ENCODE results near the gene TBC1D8. TPM values are rescaled to one million over a fixed set of nuclear protein-coding genes. Genes with fewer than 3 reads are reported as not detected.
"Not testable (repeated sequence)": the region's sequence is repeated elsewhere in the genome, so short reads cannot be mapped to it uniquely, and the experiment has no call there.

TBC1D8 gene
- total RNA-seq, 1 donor from 2014 or later, result 45.0 TPM

GRCh38 chr2:101175991-101176390, 24.8 kb upstream of the TBC1D8 start:
- no peak for DNase-seq
- Histone ChIP-seq H3K36me3 (no peaks in the 10 kb centered on the region), H3K27ac (replicated peaks) (no peak overlapping the region), H3K4me3 (no peak overlapping the region), H3K4me1 (no peaks in the 10 kb centered on the region), H3K9me3 (replicated peaks) (peaks cover 14% of the 10 kb centered on the region), H3K27me3 (ENCODE audit: low read depth) (no peaks in the 10 kb centered on the region)
- intact Hi-C loops (cut with micrococcal nuclease), result no loop called here
- TF ChIP-seq, protein P1, sequence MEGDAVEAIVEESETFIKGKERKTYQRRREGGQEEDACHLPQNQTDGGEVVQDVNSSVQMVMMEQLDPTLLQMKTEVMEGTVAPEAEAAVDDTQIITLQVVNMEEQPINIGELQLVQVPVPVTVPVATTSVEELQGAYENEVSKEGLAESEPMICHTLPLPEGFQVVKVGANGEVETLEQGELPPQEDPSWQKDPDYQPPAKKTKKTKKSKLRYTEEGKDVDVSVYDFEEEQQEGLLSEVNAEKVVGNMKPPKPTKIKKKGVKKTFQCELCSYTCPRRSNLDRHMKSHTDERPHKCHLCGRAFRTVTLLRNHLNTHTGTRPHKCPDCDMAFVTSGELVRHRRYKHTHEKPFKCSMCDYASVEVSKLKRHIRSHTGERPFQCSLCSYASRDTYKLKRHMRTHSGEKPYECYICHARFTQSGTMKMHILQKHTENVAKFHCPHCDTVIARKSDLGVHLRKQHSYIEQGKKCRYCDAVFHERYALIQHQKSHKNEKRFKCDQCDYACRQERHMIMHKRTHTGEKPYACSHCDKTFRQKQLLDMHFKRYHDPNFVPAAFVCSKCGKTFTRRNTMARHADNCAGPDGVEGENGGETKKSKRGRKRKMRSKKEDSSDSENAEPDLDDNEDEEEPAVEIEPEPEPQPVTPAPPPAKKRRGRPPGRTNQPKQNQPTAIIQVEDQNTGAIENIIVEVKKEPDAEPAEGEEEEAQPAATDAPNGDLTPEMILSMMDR (IDR thresholded peaks at IDR 0.05; ENCODE audit: borderline replicate concordance), result no peak

- H3K4me1 ChIP-seq, result no peaks in the 10 kb centered on the region
- H3K27me3 ChIP-seq (ENCODE audit: low read depth), result no peaks in the 10 kb centered on the region
- peaks cover 14% of the 10 kb centered on the region for H3K9me3 ChIP-seq (replicated peaks)
- H3K36me3 ChIP-seq, result no peaks in the 10 kb centered on the region
- H3K4me3 ChIP-seq, result no peak overlapping the region
- intact Hi-C loops (cut with micrococcal nuclease), result no loop called here
- no peak overlapping the region for H3K27ac ChIP-seq (replicated peaks)
- TF ChIP-seq, protein P1 (IDR thresholded peaks at IDR 0.05; ENCODE audit: borderline replicate concordance), result no peak
- no peak for DNase-seq
Measured at GRCh38 chr2:101173707-101174295, 22.6 kb upstream of the TBC1D8 start.

DNA sequence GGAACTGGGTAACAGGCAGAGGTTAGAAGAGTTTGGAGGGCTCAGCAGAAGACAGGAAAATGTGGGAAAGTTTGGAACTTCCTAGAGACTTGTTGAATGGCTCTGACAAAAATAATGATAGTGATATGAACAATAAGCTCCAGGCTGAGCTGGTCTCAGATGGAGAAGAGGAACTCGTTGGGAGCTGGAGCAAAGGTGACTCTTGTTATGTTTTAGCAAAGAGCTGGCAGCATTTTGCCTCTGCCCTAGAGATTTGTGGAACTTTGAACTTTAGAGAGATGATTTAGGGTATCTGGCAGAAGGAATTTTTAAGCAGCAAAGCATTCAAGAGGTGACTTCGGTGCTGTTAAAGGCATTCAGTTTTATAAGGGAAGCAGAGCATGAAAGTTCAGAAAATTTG, 18.6 kb upstream of the TBC1D8 start:
- H3K36me3 ChIP-seq; H3K27ac ChIP-seq (replicated peaks); H3K27me3 ChIP-seq (ENCODE audit: low read depth); DNase-seq; H3K4me1 ChIP-seq; intact Hi-C loops (cut with micrococcal nuclease); H3K4me3 ChIP-seq: not testable (repeated sequence)
- H3K9me3 ChIP-seq (replicated peaks), result peaks cover 32% of the 10 kb centered on the region

- Histone ChIP-seq H3K36me3 (no peaks in the 10 kb centered on the region), H3K4me1 (no peaks in the 10 kb centered on the region), H3K27ac (replicated peaks) (no peak overlapping the region), H3K9me3 (replicated peaks) (peaks cover 26% of the 10 kb centered on the region), H3K4me3 (no peak overlapping the region), H3K27me3 (ENCODE audit: low read depth) (no peaks in the 10 kb centered on the region)
- intact Hi-C loops (cut with micrococcal nuclease), result no loop called here
- TF ChIP-seq, protein P1 (IDR thresholded peaks at IDR 0.05; ENCODE audit: borderline replicate concordance), result no peak
- DNase-seq, result no peak
Measured at GRCh38 chr2:101168706-101169105, 17.5 kb upstream of the TBC1D8 start.

DNA sequence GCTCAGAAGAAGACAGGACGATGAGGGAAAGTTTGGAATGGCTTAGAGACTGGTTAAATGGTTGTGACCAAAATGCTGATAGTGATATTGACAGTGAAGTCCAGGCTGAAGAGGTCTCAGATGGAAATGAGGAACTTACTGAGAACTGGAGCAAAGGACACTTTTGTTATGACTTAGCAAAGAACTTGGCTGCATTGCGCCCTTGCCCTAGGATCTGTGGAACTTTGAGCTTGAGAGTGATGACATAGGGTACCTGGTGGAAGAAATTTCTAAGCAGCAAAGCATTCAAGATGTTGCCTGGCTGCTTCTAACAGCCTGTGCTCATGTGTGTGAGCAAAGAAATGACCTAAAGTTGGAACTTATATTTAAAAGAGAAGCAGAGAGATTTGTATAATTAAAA, 16.4 kb upstream of the TBC1D8 start:
- intact Hi-C loops (cut with micrococcal nuclease); H3K27me3 ChIP-seq (ENCODE audit: low read depth); DNase-seq; H3K27ac ChIP-seq (replicated peaks); H3K4me3 ChIP-seq; H3K4me1 ChIP-seq; H3K36me3 ChIP-seq: not testable (repeated sequence)
- H3K9me3 ChIP-seq (replicated peaks), result peaks cover 18% of the 10 kb centered on the region

GRCh38 chr2:101164021-101164420, 12.8 kb upstream of the TBC1D8 start:
- intact Hi-C loops (cut with micrococcal nuclease), result no loop called here
- H3K27ac ChIP-seq (replicated peaks), result no peak overlapping the region

More at GRCh38 chr2:101164021-101164420, 12.8 kb upstream of the TBC1D8 start:
- no peak for DNase-seq
- H3K4me3 ChIP-seq, result no peak overlapping the region
- H3K4me1 ChIP-seq, result no peaks in the 10 kb centered on the region
- TF ChIP-seq, protein P1 (IDR thresholded peaks at IDR 0.05; ENCODE audit: borderline replicate concordance), result no peak
- H3K27me3 ChIP-seq (ENCODE audit: low read depth), result no peaks in the 10 kb centered on the region
- H3K9me3 ChIP-seq (replicated peaks), result peaks cover 18% of the 10 kb centered on the region
- no peaks in the 10 kb centered on the region for H3K36me3 ChIP-seq
